ENCODE results near the gene RND2. TPM values are rescaled to one million over a fixed set of nuclear protein-coding genes. Genes with fewer than 3 reads are reported as not detected.

RND2 gene
- total and polyA plus RNA-seq, 2 experiments from 2014 or later = 18.5 to 22.9 TPM

DNA sequence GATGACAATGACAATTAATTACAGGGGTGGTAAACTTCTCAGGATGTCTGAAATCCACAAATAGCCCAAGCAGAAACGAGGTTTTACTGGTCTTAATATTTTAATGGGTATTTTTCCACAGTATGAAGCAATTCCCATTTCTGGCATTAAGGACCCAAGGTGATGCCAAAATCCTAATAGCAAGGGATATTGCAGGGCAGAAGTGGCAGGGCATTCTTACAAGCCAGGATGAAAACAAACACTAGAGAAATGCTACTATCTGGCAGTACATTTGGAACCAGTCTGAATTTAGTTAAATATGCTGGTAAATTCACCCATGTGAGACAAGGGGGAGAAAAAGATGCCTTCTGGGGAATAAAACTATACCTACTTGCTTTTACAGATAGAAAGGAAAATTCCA is 45.2 kb downstream of the RND2 start (continued):
- TF ChIP-seq ZNF462 (CRISPR knock-in tag; IDR thresholded peaks at IDR 0.05) = no peak
- TF ChIP-seq, protein P1, sequence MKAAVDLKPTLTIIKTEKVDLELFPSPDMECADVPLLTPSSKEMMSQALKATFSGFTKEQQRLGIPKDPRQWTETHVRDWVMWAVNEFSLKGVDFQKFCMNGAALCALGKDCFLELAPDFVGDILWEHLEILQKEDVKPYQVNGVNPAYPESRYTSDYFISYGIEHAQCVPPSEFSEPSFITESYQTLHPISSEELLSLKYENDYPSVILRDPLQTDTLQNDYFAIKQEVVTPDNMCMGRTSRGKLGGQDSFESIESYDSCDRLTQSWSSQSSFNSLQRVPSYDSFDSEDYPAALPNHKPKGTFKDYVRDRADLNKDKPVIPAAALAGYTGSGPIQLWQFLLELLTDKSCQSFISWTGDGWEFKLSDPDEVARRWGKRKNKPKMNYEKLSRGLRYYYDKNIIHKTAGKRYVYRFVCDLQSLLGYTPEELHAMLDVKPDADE (IDR thresholded peaks at IDR 0.05) = no peak
- TF ChIP-seq STAT1 (IDR thresholded peaks at IDR 0.05; ENCODE audit: unreplicated experiment) = no peak
- TF ChIP-seq CREB1 (CRISPR knock-in tag; IDR thresholded peaks at IDR 0.05; ENCODE audit: low read depth) = no peak

GRCh38 chr17:43070872-43071271 is 45.8 kb downstream of the RND2 start:
- H3K4me3 ChIP-seq = no peak overlapping the region
- H3K27me3 ChIP-seq (ENCODE audit: insufficient read depth) = no peaks in the 10 kb centered on the region
- Mint-ChIP-seq H3K36me3 (ENCODE audit: low read depth) (peaks cover 35% of the 10 kb centered on the region), H3K27me3 (ENCODE audit: insufficient read depth, low read depth, poor library complexity) (peaks cover 2% of the 10 kb centered on the region), H3K27ac (no peak overlapping the region), H3K9me3 (no peaks in the 10 kb centered on the region), H3K4me3 (no peak overlapping the region), H3K4me1 (peaks cover 9% of the 10 kb centered on the region)
- DNase-seq (ENCODE audit: low spot score) (no peak), ATAC-seq (no peak)
- H3K4me1 ChIP-seq (ENCODE audit: insufficient read depth) = no peaks in the 10 kb centered on the region
- no peak overlapping the region for H3K27ac ChIP-seq (ENCODE audit: low read depth)
- H3F3A ChIP-seq (replicated peaks; ENCODE audit: low read depth) = peaks cover 8% of the 10 kb centered on the region; the same call in 1 of the 2 replicates
- no peaks in the 10 kb centered on the region for H3K9me2 ChIP-seq (ENCODE audit: insufficient read depth)
- no peaks in the 10 kb centered on the region for H3K79me2 ChIP-seq (replicated peaks; ENCODE audit: insufficient read depth)
- H3K36me3 ChIP-seq (ENCODE audit: insufficient read depth) = peaks cover 7% of the 10 kb centered on the region
- no peak overlapping the region for H2AFZ ChIP-seq
- H4K20me1 ChIP-seq (replicated peaks; ENCODE audit: insufficient read depth) = no peaks in the 10 kb centered on the region
- no peak for TF ChIP-seq ZNF462 (CRISPR knock-in tag; IDR thresholded peaks at IDR 0.05)
- no peak for TF ChIP-seq ZNF114 (CRISPR knock-in tag; IDR thresholded peaks at IDR 0.05)
- H3K4me2 ChIP-seq = no peak overlapping the region

All from GM23338 (cell line).